Prostate gland (tissue), 2 donors: Measurements from ENCODE around the gene SENP2.

ENCODE experiments used
- POLR2A ChIP-seq: fragments of 450-650 bp; IDR thresholded peaks from one replicate; pipeline ENCODE4 v1.6.1; 2016; ENCODE audit warnings: antibody characterized with exemption, mild to moderate bottlenecking
- POLR2AphosphoS5 ChIP-seq: sonication (generic); formaldehyde crosslinking; IDR thresholded peaks from one replicate; pipeline ENCODE4 v1.6.1; 2017; ENCODE audit warnings: antibody characterized with exemption
- TF ChIP-seq, protein P1 (sequence below), 4 experiments: fragments of 200-600 bp in 2 of 4; fragments of 450-650 bp in 2 of 4; sonication (generic) in 2 of 4; IDR thresholded peaks; 1 replicate in 3 of 4; 2 replicates in 1 of 4; pipeline ENCODE4 v1.5.1; 2016 to 2019; ENCODE audit warnings: antibody characterized with exemption in 4 of 4, mild to moderate bottlenecking in 2 of 4, moderate library complexity in 2 of 4

DNA sequence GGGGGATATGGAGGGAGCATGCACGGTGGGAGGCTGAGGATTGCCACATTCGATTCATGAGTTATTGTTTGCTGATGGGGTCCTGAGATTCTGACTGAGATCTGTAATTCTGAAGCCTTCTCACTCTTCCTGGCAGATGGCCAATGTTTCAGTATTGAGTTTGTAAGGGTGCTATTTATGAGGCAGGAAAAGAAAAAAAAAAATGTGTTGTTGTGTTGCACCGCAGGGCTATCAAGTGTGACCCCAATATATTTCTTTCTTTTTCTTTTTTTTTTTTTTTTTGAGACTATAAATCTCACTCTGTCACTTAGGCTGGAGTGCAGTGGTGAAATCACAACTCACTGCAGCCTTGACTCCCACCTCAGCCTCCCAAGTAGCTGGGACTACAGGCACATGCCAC is 3.2 kb upstream of the SENP2 start:
- TF ChIP-seq, protein P1, sequence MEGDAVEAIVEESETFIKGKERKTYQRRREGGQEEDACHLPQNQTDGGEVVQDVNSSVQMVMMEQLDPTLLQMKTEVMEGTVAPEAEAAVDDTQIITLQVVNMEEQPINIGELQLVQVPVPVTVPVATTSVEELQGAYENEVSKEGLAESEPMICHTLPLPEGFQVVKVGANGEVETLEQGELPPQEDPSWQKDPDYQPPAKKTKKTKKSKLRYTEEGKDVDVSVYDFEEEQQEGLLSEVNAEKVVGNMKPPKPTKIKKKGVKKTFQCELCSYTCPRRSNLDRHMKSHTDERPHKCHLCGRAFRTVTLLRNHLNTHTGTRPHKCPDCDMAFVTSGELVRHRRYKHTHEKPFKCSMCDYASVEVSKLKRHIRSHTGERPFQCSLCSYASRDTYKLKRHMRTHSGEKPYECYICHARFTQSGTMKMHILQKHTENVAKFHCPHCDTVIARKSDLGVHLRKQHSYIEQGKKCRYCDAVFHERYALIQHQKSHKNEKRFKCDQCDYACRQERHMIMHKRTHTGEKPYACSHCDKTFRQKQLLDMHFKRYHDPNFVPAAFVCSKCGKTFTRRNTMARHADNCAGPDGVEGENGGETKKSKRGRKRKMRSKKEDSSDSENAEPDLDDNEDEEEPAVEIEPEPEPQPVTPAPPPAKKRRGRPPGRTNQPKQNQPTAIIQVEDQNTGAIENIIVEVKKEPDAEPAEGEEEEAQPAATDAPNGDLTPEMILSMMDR (IDR thresholded peaks at IDR 0.05), result no peak
- no peak for TF ChIP-seq POLR2A
- no peak for TF ChIP-seq POLR2AphosphoS5
